ENCODE data around the gene TRIM44. TPM values are rescaled to one million over a fixed set of nuclear protein-coding genes. Genes with fewer than 3 reads are reported as not detected.

The TRIM44 gene
- total RNA-seq, 1 donor from 2014 or later = 42.3 TPM

DNA sequence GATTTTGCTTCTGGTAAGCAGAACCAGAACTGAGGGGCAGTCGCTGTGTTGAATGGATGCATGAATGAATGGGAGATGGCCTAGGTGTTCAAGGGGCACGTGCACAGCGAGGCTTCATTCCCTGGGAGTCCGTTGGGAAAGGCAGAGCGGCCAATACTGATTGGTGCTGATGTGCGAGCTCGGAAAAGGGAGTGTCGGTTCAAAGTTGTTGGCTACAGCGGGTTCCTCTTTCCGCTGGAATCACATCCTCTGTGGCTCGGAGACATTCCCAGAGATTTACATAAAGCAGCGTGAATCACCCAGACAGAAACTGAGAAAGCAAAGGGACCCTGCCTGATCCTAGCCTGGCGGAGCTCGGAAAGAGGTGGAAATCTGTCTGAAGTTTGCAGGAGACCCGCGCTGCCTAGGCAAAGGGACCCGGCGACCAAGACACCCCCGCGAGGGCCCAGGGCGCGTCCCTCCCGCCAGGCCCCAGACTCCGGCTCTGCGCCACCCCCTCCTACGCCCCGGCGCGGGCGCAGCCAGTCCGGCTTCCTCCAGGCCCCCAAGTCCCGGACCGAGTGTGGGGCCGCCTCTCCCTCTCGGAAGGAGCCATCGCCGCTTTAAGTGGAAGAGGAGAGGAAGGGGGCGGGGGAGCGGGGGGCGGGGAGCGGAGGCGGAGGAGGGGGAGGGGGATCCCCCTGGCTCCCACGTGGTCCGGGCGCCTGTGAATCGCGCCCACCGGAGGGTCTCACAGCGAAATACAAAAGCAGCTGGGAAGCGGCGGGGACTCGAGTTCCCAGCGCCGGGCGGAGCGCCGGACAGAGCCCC lies 44.7 kb upstream of the TRIM44 start, which contains the start of gene FJX1:
FJX1 (plus strand) TSS at position 774 of the 810 bp plus-strand sequence. CDS start 177 bp downstream, outside the sequence.
- Histone ChIP-seq H3K27ac (replicated peaks) (peak within 1 kb of the TSS; percentile 83), H3K4me3 (peak within 1 kb of the TSS; percentile 80), H3K36me3 (no peaks in the 10 kb centered on the region), H3K4me1 (peaks cover 51% of the 10 kb centered on the region), H3K27me3 (ENCODE audit: low read depth) (peaks cover 72% of the 10 kb centered on the region), H3K9me3 (replicated peaks) (no peaks in the 10 kb centered on the region)
- DNase-seq = peak; percentile 57
- TF ChIP-seq, protein P1, sequence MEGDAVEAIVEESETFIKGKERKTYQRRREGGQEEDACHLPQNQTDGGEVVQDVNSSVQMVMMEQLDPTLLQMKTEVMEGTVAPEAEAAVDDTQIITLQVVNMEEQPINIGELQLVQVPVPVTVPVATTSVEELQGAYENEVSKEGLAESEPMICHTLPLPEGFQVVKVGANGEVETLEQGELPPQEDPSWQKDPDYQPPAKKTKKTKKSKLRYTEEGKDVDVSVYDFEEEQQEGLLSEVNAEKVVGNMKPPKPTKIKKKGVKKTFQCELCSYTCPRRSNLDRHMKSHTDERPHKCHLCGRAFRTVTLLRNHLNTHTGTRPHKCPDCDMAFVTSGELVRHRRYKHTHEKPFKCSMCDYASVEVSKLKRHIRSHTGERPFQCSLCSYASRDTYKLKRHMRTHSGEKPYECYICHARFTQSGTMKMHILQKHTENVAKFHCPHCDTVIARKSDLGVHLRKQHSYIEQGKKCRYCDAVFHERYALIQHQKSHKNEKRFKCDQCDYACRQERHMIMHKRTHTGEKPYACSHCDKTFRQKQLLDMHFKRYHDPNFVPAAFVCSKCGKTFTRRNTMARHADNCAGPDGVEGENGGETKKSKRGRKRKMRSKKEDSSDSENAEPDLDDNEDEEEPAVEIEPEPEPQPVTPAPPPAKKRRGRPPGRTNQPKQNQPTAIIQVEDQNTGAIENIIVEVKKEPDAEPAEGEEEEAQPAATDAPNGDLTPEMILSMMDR (IDR thresholded peaks at IDR 0.05; ENCODE audit: borderline replicate concordance) = no peak
- intact Hi-C loops (cut with micrococcal nuclease) = no loop called here

DNA sequence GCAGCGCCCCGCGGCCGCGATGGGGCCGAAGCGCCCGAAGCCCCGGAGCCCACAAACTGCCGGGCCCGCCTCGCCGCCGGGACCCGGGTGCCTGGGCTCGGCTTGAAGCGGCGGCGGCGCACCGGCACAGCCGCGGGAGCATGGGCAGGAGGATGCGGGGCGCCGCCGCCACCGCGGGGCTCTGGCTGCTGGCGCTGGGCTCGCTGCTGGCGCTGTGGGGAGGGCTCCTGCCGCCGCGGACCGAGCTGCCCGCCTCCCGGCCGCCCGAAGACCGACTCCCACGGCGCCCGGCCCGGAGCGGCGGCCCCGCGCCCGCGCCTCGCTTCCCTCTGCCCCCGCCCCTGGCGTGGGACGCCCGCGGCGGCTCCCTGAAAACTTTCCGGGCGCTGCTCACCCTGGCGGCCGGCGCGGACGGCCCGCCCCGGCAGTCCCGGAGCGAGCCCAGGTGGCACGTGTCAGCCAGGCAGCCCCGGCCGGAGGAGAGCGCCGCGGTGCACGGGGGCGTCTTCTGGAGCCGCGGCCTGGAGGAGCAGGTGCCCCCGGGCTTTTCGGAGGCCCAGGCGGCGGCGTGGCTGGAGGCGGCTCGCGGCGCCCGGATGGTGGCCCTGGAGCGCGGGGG lies 44.0 kb upstream of the TRIM44 start:
- H3K27me3 ChIP-seq (ENCODE audit: low read depth) = peaks cover 72% of the 10 kb centered on the region
- H3K27ac ChIP-seq (replicated peaks) = peak overlapping the region; percentile 83
- intact Hi-C loops (cut with micrococcal nuclease) = no loop called here
- peak; percentile 16 for DNase-seq
- TF ChIP-seq, protein P1 (IDR thresholded peaks at IDR 0.05; ENCODE audit: borderline replicate concordance) = peak; percentile 23
- no peaks in the 10 kb centered on the region for H3K36me3 ChIP-seq
- H3K4me3 ChIP-seq = peak overlapping the region; percentile 80
- H3K9me3 ChIP-seq (replicated peaks) = no peaks in the 10 kb centered on the region
- H3K4me1 ChIP-seq = peaks cover 55% of the 10 kb centered on the region

DNA sequence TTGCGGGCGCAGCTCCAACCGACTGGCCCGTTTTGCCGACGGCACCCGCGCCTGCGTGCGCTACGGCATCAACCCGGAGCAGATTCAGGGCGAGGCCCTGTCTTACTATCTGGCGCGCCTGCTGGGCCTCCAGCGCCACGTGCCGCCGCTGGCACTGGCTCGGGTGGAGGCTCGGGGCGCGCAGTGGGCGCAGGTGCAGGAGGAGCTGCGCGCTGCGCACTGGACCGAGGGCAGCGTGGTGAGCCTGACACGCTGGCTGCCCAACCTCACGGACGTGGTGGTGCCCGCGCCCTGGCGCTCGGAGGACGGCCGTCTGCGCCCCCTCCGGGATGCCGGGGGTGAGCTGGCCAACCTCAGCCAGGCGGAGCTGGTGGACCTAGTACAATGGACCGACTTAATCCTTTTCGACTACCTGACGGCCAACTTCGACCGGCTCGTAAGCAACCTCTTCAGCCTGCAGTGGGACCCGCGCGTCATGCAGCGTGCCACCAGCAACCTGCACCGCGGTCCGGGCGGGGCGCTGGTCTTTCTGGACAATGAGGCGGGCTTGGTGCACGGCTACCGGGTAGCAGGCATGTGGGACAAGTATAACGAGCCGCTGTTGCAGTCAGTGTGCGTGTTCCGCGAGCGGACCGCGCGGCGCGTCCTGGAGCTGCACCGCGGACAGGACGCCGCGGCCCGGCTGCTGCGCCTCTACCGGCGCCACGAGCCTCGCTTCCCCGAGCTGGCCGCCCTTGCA lies 43.3 kb upstream of the TRIM44 start:
- Histone ChIP-seq H3K9me3 (replicated peaks) (no peaks in the 10 kb centered on the region), H3K27ac (replicated peaks) (peak overlapping the region; percentile 83), H3K4me1 (peaks cover 59% of the 10 kb centered on the region), H3K4me3 (peak overlapping the region; percentile 80), H3K27me3 (ENCODE audit: low read depth) (peaks cover 69% of the 10 kb centered on the region), H3K36me3 (no peaks in the 10 kb centered on the region)
- TF ChIP-seq, protein P1 (IDR thresholded peaks at IDR 0.05; ENCODE audit: borderline replicate concordance) = no peak
- intact Hi-C loops (cut with micrococcal nuclease) = no loop called here
- DNase-seq = peak; percentile 26

DNA sequence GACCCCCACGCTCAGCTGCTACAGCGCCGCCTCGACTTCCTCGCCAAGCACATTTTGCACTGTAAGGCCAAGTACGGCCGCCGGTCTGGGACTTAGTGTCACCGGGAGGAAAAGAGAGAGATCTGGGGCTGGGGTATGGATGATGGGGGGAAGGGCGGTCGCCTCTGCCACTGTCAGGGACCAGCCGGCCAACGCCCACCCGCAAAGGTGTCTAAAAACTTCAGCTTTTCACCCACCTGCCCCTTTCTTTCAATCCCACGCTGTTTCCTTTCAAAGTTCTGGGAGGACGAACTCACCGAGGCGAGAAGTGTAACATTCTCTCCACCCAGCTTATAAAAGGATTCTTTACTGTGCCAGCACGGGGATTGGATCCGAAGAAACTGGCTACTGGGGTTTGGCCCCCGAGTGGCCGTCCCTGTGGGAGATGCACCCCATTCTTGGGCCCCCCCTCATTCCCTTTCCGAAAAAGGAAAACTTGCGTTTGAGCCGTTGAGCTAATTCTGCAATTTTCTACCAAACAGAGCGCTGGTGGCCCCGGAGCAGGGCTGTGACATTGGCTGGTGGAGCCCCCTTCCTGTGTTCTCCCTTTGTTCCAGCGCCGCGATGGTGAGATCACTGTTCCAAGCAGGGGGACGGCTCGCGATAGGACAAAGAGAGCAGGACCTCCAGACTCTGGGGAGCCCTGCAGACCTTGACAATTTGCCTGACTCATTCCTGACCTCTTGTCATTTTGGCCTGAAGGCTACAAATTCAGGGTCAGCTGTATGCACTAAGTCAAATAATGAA lies 42.5 kb upstream of the TRIM44 start:
- TF ChIP-seq, protein P1 (IDR thresholded peaks at IDR 0.05; ENCODE audit: borderline replicate concordance) = no peak
- Histone ChIP-seq H3K4me3 (peak overlapping the region; percentile 80), H3K4me1 (peaks cover 59% of the 10 kb centered on the region), H3K27ac (replicated peaks) (peak overlapping the region; percentile 83), H3K9me3 (replicated peaks) (no peaks in the 10 kb centered on the region), H3K36me3 (no peaks in the 10 kb centered on the region), H3K27me3 (ENCODE audit: low read depth) (peaks cover 62% of the 10 kb centered on the region)
- peak; percentile 16 for DNase-seq
- intact Hi-C loops (cut with micrococcal nuclease) = no loop called here

DNA sequence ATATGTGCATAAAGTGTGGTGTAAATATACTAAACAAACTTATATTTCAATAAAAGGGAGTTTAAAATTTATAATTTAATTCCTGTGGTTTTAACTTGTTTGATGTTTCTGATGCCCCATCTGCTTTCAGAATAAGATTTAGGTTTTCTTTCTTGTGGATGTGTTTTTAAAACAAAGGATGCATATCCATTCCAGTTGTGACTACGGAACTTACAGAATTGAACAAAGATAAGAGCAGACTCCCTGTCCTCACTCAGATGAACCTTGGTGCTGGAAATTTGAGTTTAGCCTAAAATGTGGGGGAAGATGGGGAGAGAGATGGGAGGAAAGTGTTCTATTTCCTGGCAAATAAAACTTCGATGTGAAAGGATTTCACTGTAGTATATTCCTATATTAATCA lies 41.8 kb upstream of the TRIM44 start:
- no peaks in the 10 kb centered on the region for H3K9me3 ChIP-seq (replicated peaks)
- H3K4me3 ChIP-seq = no peak overlapping the region
- H3K27ac ChIP-seq (replicated peaks) = no peak overlapping the region
- intact Hi-C loops (cut with micrococcal nuclease) = no loop called here
- no peaks in the 10 kb centered on the region for H3K36me3 ChIP-seq
- TF ChIP-seq, protein P1 (IDR thresholded peaks at IDR 0.05; ENCODE audit: borderline replicate concordance) = no peak
- no peak for DNase-seq
- H3K27me3 ChIP-seq (ENCODE audit: low read depth) = peaks cover 54% of the 10 kb centered on the region
- peaks cover 59% of the 10 kb centered on the region for H3K4me1 ChIP-seq
